WERI-Rb-1 (cell line): ENCODE data around the gene MNDA.
"Not testable (repeated sequence)": the region's sequence is repeated elsewhere in the genome, so short reads cannot be mapped to it uniquely, and the experiment has no call there.

Source experiments
- DNase-seq: peaks from one replicate; pipeline ENCODE4 v3.0.0-alpha.2; 2020
- H3K27ac ChIP-seq: fragments of 250-450 bp; sonication (Bioruptor Pico); 2 replicates; pipeline ENCODE4 v1.5.1; 2020; ENCODE audit warnings: mild to moderate bottlenecking, moderate library complexity
- H3K27me3 ChIP-seq: fragments of 250-450 bp; sonication (Bioruptor Pico); 2 replicates; pipeline ENCODE4 v1.5.1; 2021; ENCODE audit warnings: mild to moderate bottlenecking, low read depth, moderate library complexity; ENCODE audit not compliant: insufficient read depth, severe bottlenecking
- H3K36me3 ChIP-seq: fragments of 250-450 bp; sonication (Bioruptor Pico); 2 replicates; pipeline ENCODE4 v1.5.1; 2020; ENCODE audit warnings: mild to moderate bottlenecking, moderate library complexity
- H3K4me3 ChIP-seq: 2 replicates; pipeline ENCODE4 v1.5.1; 2011; ENCODE audit warnings: low read depth, mild to moderate bottlenecking, control low read depth, low read length
- H3K9me3 ChIP-seq: fragments of 250-450 bp; sonication (Bioruptor Pico); 2 replicates; pipeline ENCODE4 v1.5.1; 2021; ENCODE audit warnings: mild to moderate bottlenecking, moderate library complexity; ENCODE audit not compliant: severe bottlenecking
- TF ChIP-seq, protein P1 (sequence below): IDR thresholded peaks from 2 replicates; pipeline ENCODE4 v1.5.1; 2011; ENCODE audit warnings: low read depth, mild to moderate bottlenecking, control low read depth, inconsistent platforms, low read length

Gene MNDA

DNA sequence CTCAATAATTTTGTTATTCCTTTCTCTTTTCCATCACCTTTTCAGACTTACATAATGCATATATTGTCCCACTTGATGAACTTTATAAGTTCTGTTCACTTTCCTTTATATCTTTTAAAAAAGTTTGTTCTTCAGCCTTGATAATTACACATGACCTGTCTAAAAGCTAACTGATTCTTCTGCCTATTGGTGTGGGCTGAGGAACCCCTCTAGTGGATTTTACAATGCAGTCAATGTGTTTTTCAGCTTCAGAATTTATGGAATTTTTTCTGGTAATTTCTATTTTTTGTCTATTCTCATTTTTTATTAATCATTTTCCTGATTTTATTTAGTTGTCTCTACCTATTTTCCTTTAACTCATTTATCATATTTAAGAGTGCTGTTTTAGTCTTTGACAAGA is 7.5 kb downstream of the MNDA start:
- no peaks in the 10 kb centered on the region for H3K36me3 ChIP-seq
- no peak overlapping the region for H3K27ac ChIP-seq
- peaks cover 39% of the 10 kb centered on the region for H3K27me3 ChIP-seq
- no peak overlapping the region for H3K4me3 ChIP-seq
- DNase-seq, result no peak
- no peaks in the 10 kb centered on the region for H3K9me3 ChIP-seq
- TF ChIP-seq, protein P1, sequence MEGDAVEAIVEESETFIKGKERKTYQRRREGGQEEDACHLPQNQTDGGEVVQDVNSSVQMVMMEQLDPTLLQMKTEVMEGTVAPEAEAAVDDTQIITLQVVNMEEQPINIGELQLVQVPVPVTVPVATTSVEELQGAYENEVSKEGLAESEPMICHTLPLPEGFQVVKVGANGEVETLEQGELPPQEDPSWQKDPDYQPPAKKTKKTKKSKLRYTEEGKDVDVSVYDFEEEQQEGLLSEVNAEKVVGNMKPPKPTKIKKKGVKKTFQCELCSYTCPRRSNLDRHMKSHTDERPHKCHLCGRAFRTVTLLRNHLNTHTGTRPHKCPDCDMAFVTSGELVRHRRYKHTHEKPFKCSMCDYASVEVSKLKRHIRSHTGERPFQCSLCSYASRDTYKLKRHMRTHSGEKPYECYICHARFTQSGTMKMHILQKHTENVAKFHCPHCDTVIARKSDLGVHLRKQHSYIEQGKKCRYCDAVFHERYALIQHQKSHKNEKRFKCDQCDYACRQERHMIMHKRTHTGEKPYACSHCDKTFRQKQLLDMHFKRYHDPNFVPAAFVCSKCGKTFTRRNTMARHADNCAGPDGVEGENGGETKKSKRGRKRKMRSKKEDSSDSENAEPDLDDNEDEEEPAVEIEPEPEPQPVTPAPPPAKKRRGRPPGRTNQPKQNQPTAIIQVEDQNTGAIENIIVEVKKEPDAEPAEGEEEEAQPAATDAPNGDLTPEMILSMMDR, result no peak

DNA sequence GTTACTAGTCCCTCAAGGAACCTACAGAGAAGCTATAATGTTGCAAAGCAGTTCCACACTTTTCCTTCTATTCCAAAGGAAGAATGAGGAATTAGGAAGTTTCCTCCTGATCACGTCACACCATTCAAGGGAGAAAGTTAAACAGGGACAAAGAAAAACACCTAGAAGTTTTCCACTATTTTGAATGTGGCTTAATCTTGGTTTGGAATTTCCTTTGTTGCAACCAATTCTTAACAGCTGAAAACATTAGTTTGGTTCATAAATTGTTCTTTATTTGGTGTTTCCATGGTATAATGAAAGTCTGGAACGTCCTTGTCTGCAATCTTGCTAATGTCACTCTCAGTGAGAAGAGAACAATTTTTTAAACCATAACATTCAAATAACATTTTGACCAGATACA is 8.4 kb downstream of the MNDA start:
- DNase-seq, result no peak
- no peaks in the 10 kb centered on the region for H3K36me3 ChIP-seq
- H3K9me3 ChIP-seq, result no peaks in the 10 kb centered on the region
- H3K27me3 ChIP-seq, result peaks cover 42% of the 10 kb centered on the region
- no peak overlapping the region for H3K27ac ChIP-seq
- TF ChIP-seq, protein P1, result no peak
- no peak overlapping the region for H3K4me3 ChIP-seq

DNA sequence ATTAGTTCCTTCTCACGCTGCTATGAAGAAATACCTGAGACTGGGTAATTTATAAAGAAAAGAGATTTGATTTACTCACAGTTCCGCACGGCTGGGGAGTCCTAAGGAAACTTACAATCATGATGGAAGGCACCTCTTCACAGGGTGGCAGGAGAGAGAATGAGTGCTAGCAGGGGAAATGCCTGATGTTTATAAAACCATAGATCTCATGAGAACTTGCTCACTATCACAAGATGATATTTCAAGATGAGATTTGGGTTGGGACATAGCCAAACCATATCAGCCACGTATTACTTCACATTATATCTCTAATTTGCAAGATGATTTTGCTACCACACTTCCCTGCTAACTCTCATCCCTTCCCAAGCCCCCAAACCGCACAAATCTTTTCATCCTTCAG is 9.1 kb downstream of the MNDA start:
- H3K9me3 ChIP-seq, result no peaks in the 10 kb centered on the region
- DNase-seq, result no peak
- H3K36me3 ChIP-seq, result no peaks in the 10 kb centered on the region
- H3K4me3 ChIP-seq, result no peak overlapping the region
- TF ChIP-seq, protein P1, result no peak
- no peak overlapping the region for H3K27ac ChIP-seq
- H3K27me3 ChIP-seq, result peaks cover 43% of the 10 kb centered on the region

DNA sequence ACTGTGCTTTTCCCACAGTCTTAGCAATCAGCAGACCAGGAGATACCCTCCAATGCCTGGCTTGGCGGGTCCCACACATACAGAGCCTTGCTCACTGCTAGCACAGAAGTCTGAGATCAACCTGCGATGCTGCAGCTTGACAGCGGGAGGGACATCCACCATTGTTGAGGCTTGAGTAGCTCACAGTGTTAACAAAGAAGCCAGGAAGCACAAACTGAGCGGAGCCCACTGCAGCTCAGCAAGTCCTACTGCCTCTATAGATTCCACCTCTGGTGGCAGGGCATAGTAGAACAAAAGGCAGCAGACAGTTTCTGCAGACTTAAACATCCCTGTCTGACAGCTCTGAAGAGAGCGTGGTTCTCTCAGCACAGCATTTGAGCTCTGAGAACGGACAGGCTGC is 33.4 kb downstream of the MNDA start:
- H3K4me3 ChIP-seq, result no peak overlapping the region
- no peaks in the 10 kb centered on the region for H3K9me3 ChIP-seq
- TF ChIP-seq, protein P1, result no peak
- no peak for DNase-seq
- H3K36me3 ChIP-seq, result no peaks in the 10 kb centered on the region
- no peak overlapping the region for H3K27ac ChIP-seq
- H3K27me3 ChIP-seq, result peaks cover 54% of the 10 kb centered on the region

DNA sequence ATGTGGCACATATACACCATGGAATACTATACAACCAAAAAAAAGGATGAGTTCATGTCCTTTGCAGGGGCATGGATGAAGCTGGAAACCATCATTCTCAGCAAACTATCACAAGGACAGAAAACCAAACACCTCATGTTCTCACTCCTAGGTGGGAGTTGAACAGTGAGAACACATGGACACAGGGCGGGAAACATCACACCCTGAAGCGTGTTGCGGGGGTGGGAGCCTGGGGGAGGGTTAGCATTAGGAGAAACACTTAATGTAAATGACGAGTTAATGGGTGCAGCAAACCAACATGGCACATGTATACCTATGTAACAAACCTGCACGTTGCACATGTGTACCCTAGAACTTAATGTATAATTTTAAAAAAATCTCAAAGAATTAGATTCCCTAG is 39.3 kb downstream of the MNDA start:
- not testable (repeated sequence) for H3K9me3 ChIP-seq, H3K27ac ChIP-seq, H3K36me3 ChIP-seq, H3K4me3 ChIP-seq, DNase-seq
- H3K27me3 ChIP-seq, result peaks cover 33% of the 10 kb centered on the region

DNA sequence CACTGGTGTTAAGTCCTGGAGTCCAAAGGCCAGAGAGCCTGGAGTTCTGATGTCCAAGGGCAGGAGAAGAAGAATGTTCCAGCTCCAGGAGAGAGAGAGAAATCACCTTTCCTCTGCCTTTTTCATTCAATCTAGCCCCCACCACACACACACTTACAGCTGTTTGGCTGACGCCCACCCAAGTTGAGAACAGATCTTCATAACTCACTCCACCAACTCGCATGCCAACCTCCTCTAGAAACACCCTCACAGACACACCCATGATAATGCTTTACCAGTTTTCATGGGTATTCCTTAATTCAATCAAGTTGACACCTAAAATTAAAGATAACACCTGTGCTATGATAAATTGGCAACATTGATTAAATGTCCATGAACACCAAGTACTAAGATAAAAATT is 42.0 kb downstream of the MNDA start:
- H3K4me3 ChIP-seq, result no peak overlapping the region
- no peak for DNase-seq
- H3K27me3 ChIP-seq, result peaks cover 47% of the 10 kb centered on the region
- H3K36me3 ChIP-seq, result no peaks in the 10 kb centered on the region
- no peaks in the 10 kb centered on the region for H3K9me3 ChIP-seq
- H3K27ac ChIP-seq, result no peak overlapping the region
- TF ChIP-seq, protein P1, result no peak
